B cell (primary cell): ENCODE measurements around the gene PSG4.
"Not testable (repeated sequence)": the region's sequence is repeated elsewhere in the genome, so short reads cannot be mapped to it uniquely, and the experiment has no call there.

Experiments used
- EZH2 ChIP-seq: IDR thresholded peaks from 2 replicates; pipeline ENCODE4 v1.6.1; 2012; ENCODE audit warnings: borderline replicate concordance, low read depth, mild to moderate bottlenecking, moderate library complexity, low read length; ENCODE audit not compliant: insufficient read depth, poor library complexity, severe bottlenecking
- TF ChIP-seq, protein P1 (sequence below): fragments of 200-600 bp; IDR thresholded peaks from one replicate; pipeline ENCODE4 v1.8.0; 2022; ENCODE audit warnings: antibody characterized with exemption, mild to moderate bottlenecking

DNA sequence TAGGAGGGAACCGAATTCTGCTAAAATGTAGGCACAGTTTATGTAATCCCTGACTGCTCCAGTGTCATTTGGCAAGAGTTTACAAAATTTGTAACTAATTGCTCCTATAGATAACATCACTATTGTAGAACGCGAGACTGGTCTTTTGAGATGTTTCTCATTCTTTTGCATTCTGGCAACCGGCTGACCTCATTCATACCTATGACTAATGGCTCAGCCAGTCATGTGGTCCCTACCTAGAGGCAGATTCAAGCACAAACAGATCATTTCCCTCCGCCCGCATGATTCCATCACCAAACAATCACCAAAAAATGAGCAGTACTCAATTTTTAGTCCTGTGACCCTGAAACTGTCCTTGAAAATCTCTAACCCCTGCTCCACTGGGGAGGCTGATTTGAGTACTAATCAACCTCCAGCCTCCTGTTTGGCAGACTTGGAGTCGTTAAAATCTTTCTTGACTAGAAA is 4.1 kb downstream of the PSG4 start:
- TF ChIP-seq, protein P1, sequence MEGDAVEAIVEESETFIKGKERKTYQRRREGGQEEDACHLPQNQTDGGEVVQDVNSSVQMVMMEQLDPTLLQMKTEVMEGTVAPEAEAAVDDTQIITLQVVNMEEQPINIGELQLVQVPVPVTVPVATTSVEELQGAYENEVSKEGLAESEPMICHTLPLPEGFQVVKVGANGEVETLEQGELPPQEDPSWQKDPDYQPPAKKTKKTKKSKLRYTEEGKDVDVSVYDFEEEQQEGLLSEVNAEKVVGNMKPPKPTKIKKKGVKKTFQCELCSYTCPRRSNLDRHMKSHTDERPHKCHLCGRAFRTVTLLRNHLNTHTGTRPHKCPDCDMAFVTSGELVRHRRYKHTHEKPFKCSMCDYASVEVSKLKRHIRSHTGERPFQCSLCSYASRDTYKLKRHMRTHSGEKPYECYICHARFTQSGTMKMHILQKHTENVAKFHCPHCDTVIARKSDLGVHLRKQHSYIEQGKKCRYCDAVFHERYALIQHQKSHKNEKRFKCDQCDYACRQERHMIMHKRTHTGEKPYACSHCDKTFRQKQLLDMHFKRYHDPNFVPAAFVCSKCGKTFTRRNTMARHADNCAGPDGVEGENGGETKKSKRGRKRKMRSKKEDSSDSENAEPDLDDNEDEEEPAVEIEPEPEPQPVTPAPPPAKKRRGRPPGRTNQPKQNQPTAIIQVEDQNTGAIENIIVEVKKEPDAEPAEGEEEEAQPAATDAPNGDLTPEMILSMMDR = not testable (repeated sequence)
- not testable (repeated sequence) for TF ChIP-seq EZH2
